Liver (tissue), 9 donors: ENCODE measurements around the gene UVSSA. TPM values are rescaled to one million over a fixed set of nuclear protein-coding genes. Genes with fewer than 3 reads are reported as not detected.

Source experiments
- DNase-seq: peaks from one replicate; pipeline ENCODE4 v3.0.0-alpha.2; 2017; ENCODE audit warnings: low spot score
- H3K27ac ChIP-seq, 2 donors: one replicate each; pipeline ENCODE4 v1.7.0; 2013; ENCODE audit warnings: inconsistent platforms in 2 of 2, low read length in 2 of 2, control low read depth in 1 of 2, low read depth in 1 of 2, mild to moderate bottlenecking in 1 of 2
- H3K27me3 ChIP-seq, 4 donors: one replicate each; pipeline versions ENCODE4 v1.6.1 to v1.7.0; 2013; ENCODE audit warnings: low read length in 3 of 4, inconsistent platforms in 1 of 4, mild to moderate bottlenecking in 1 of 4, moderate library complexity in 1 of 4; ENCODE audit not compliant: control insufficient read depth in 4 of 4, insufficient read depth in 4 of 4
- H3K36me3 ChIP-seq, 4 donors: one replicate each; pipeline versions ENCODE4 v1.6.1 to v1.7.0; 2013; ENCODE audit warnings: low read length in 3 of 4, mild to moderate bottlenecking in 3 of 4, low read depth in 1 of 4, moderate library complexity in 1 of 4; ENCODE audit not compliant: control insufficient read depth in 4 of 4, insufficient read depth in 3 of 4
- H3K4me1 ChIP-seq, 4 donors: one replicate each; pipeline versions ENCODE4 v1.6.1 to v1.7.0; 2013; ENCODE audit warnings: low read length in 3 of 4, mild to moderate bottlenecking in 3 of 4, moderate library complexity in 1 of 4; ENCODE audit not compliant: control insufficient read depth in 4 of 4, insufficient read depth in 4 of 4
- H3K4me3 ChIP-seq, 3 donors: one replicate each; pipeline versions ENCODE4 v1.6.1 to v1.7.0; 2013; ENCODE audit warnings: low read length in 3 of 3, control low read depth in 1 of 3, low read depth in 1 of 3, mild to moderate bottlenecking in 1 of 3
- H3K9ac ChIP-seq, 2 donors: one replicate each; pipeline ENCODE4 v1.7.0; 2013; ENCODE audit warnings: low read length in 2 of 2, mild to moderate bottlenecking in 2 of 2, moderate library complexity in 2 of 2, control low read depth in 1 of 2, low read depth in 1 of 2
- H3K9me3 ChIP-seq, 4 donors: one replicate each; pipeline versions ENCODE4 v1.6.1 to v1.7.0; 2013; ENCODE audit warnings: low read length in 3 of 4; ENCODE audit not compliant: control insufficient read depth in 4 of 4
- ATF3 ChIP-seq: IDR thresholded peaks from 2 replicates; pipeline ENCODE4 v1.6.1; 2016; ENCODE audit warnings: antibody characterized with exemption
- CTCF ChIP-seq: fragments of 150-350 bp; IDR thresholded peaks from 2 replicates; pipeline ENCODE4 v1.5.1; 2017; ENCODE audit warnings: improper control_type of control experiment, low read depth, low read length; ENCODE audit not compliant: missing input control
- EGR1 ChIP-seq, 2 donors: IDR thresholded peaks; 2 replicates each; pipeline ENCODE4 v1.6.1; 2016 to 2018; ENCODE audit warnings: antibody characterized with exemption in 2 of 2, low read depth in 2 of 2
- FOXA1 ChIP-seq: IDR thresholded peaks from 2 replicates; pipeline ENCODE4 v1.6.1; 2016; ENCODE audit warnings: antibody characterized with exemption
- FOXA2 ChIP-seq: IDR thresholded peaks from 2 replicates; pipeline ENCODE4 v1.6.1; 2016; ENCODE audit warnings: antibody characterized with exemption
- HNF4A ChIP-seq, 2 donors: conservative IDR thresholded peaks; 2 replicates each; pipeline ENCODE4 v1.6.1; 2016; ENCODE audit warnings: antibody characterized with exemption in 2 of 2, mild to moderate bottlenecking in 2 of 2
- HNF4G ChIP-seq: IDR thresholded peaks from 2 replicates; pipeline ENCODE4 v1.6.1; 2016; ENCODE audit warnings: antibody characterized with exemption
- JUND ChIP-seq, 2 donors: IDR thresholded peaks; 2 replicates each; pipeline ENCODE4 v1.6.1; 2016; ENCODE audit warnings: antibody characterized with exemption in 2 of 2
- MAX ChIP-seq: IDR thresholded peaks from 2 replicates; pipeline ENCODE4 v1.6.1; 2016; ENCODE audit warnings: antibody characterized with exemption
- NR2F2 ChIP-seq: IDR thresholded peaks from 2 replicates; pipeline ENCODE4 v1.6.1; 2016; ENCODE audit warnings: antibody characterized with exemption
- REST ChIP-seq: IDR thresholded peaks from 2 replicates; pipeline ENCODE4 v1.6.1; 2016; ENCODE audit warnings: antibody characterized with exemption, mild to moderate bottlenecking
- RXRA ChIP-seq, 2 donors: IDR thresholded peaks; 2 replicates each; pipeline ENCODE4 v1.6.1; 2017 to 2018; ENCODE audit warnings: antibody characterized with exemption in 2 of 2, mild to moderate bottlenecking in 1 of 2
- SP1 ChIP-seq: IDR thresholded peaks from 2 replicates; pipeline ENCODE4 v1.6.1; 2018; ENCODE audit warnings: antibody characterized with exemption, mild to moderate bottlenecking
- TAF1 ChIP-seq: conservative IDR thresholded peaks from 2 replicates; pipeline ENCODE4 v1.6.1; 2016; ENCODE audit warnings: antibody characterized with exemption, mild to moderate bottlenecking
- YY1 ChIP-seq: IDR thresholded peaks from 2 replicates; pipeline ENCODE4 v1.6.1; 2016; ENCODE audit warnings: antibody characterized with exemption, mild to moderate bottlenecking
- ZBTB33 ChIP-seq: IDR thresholded peaks from 2 replicates; pipeline ENCODE4 v1.6.1; 2016; ENCODE audit warnings: antibody characterized with exemption
- WGBS: extraction: QIAGEN DNeasy Blood & Tissue Kit; methylation state at CpG from one replicate; pipeline ENCODE4 v1.1.7; 2013; 5-methylcytosine and 5-hydroxymethylcytosine counted together
- polyA plus RNA-seq, 2 donors: library from polyadenylated mRNA; stranded (reverse) in 1 of 2; unstranded in 1 of 2; fragments of 200-250 nt in 1 of 2; fragments of >200 nt in 1 of 2; fragmentation: Nextera tagmentation in 1 of 2; extraction: Ambion mirVana in 1 of 2; gene quantifications; one replicate each; pipeline versions ENCODE4 v1.2.1 to v1.2.3, GENCODE V29; 2013 to 2015
- total RNA-seq, 2 donors: library from RNA; depleted of rRNA; stranded (reverse); fragments of >200 nt; gene quantifications; one replicate each; pipeline ENCODE4 v1.2.3, GENCODE V29; 2014
- donor health status: healthy.
- donor health status: healthy.
- donor health status: healthy.
- donor health status: healthy.
- donor health status: healthy.

Gene UVSSA
- total and polyA plus RNA-seq, 4 donors, result 2.2 to 18.3 (median 3.6) TPM

GRCh38 chr4:1339489-1339888 is 7.5 kb upstream of the UVSSA start:
- Histone ChIP-seq H3K27ac (no peak overlapping the region), H3K4me3 (no peak overlapping the region), H3K9me3 (no peaks in the 10 kb centered on the region), H3K9ac (no peak overlapping the region), H3K27me3 (no peaks in the 10 kb centered on the region), H3K36me3 (peaks cover 14 to 56% (median 36%) of the 10 kb centered on the region in 4 donors), H3K4me1 (no peaks in the 10 kb centered on the region)
- 97% methylated on average over 38 of the region's 38 CpGs for WGBS
- DNase-seq, result no peak
- no peak for TF ChIP-seq YY1

- TF ChIP-seq NR2F2 (no peak), REST (no peak), ATF3 (no peak), EGR1 (IDR thresholded peaks at IDR 0.05; ENCODE audit: low read depth in 2 of 2) (no peak), RXRA (IDR thresholded peaks at IDR 0.05) (no peak), YY1 (no peak), FOXA2 (no peak), TAF1 (no peak), JUND (IDR thresholded peaks at IDR 0.05) (no peak), ZBTB33 (no peak), FOXA1 (no peak), MAX (no peak), SP1 (no peak), HNF4A (conservative IDR thresholded peaks at IDR 0.05) (no peak), HNF4G (no peak), CTCF (no peak)
- H3K4me3 ChIP-seq, result no peak overlapping the region
- no peak overlapping the region for H3K27ac ChIP-seq
- 98% methylated on average over 29 of the region's 29 CpGs for WGBS
- DNase-seq, result no peak
- H3K27me3 ChIP-seq, result no peaks in the 10 kb centered on the region
- H3K36me3 ChIP-seq, result peaks cover 14 to 49% (median 29%) of the 10 kb centered on the region in 4 donors
- H3K9me3 ChIP-seq, result no peaks in the 10 kb centered on the region
- H3K9ac ChIP-seq, result no peak overlapping the region
- peaks cover 0 to 2% (median 0%) of the 10 kb centered on the region in 4 donors for H3K4me1 ChIP-seq
These were observed 6.7 kb upstream of the UVSSA start for GRCh38 chr4:1340181-1340747.
